Urinary bladder (tissue), 4 donors: Measurements from ENCODE around the gene SLAMF8. TPM values are rescaled to one million over a fixed set of nuclear protein-coding genes. Genes with fewer than 3 reads are reported as not detected.

Source experiments
- DNase-seq: peaks from one replicate; pipeline ENCODE4 v3.0.0-alpha.2; 2015; ENCODE audit errors: extremely low spot score
- H3K27ac ChIP-seq: one replicate; pipeline ENCODE4 v1.5.1; 2013; ENCODE audit warnings: low read depth, mild to moderate bottlenecking, moderate library complexity
- H3K36me3 ChIP-seq: one replicate; pipeline ENCODE4 v1.6.1; 2013; ENCODE audit warnings: mild to moderate bottlenecking, moderate library complexity; ENCODE audit not compliant: insufficient read depth
- H3K4me1 ChIP-seq: one replicate; pipeline ENCODE4 v1.6.1; 2013; ENCODE audit warnings: mild to moderate bottlenecking, moderate library complexity; ENCODE audit not compliant: insufficient read depth
- H3K4me3 ChIP-seq: one replicate; pipeline ENCODE4 v1.5.1; 2013; ENCODE audit warnings: low read depth, low read length
- WGBS: extraction: QIAGEN DNeasy Blood & Tissue Kit; methylation state at CpG from one replicate; pipeline ENCODE4 v1.1.7; 2013; 5-methylcytosine and 5-hydroxymethylcytosine counted together
- polyA plus RNA-seq: library from polyadenylated mRNA; stranded (reverse); fragments of 200-250 nt; gene quantifications from one replicate; pipeline ENCODE4 v1.2.3, GENCODE V29; 2013
- small RNA-seq: library from RNA; depleted of rRNA; stranded (forward); fragments of <200 nt; gene quantifications from one replicate; pipeline ENCODE3, GENCODE V24; 2014
- total RNA-seq: library from RNA; depleted of rRNA; stranded (reverse); fragments of >200 nt; gene quantifications from one replicate; pipeline ENCODE4 v1.2.3, GENCODE V29; 2014
- donor health status: healthy with polysubstance abuse.
- donor health status: healthy.

SLAMF8 gene
- total and polyA plus RNA-seq, 2 donors: 0.69 to 6.1 TPM

- no peak for DNase-seq
- H3K36me3 ChIP-seq: no peaks in the 10 kb centered on the region
- WGBS: 82% methylated on average over 3 of the region's 3 CpGs
- H3K4me3 ChIP-seq: no peak overlapping the region
- no peak overlapping the region for H3K27ac ChIP-seq
- no peaks in the 10 kb centered on the region for H3K4me1 ChIP-seq
These were observed 52.5 kb downstream of the SLAMF8 start for GRCh38 chr1:159879136-159879535.

DNA sequence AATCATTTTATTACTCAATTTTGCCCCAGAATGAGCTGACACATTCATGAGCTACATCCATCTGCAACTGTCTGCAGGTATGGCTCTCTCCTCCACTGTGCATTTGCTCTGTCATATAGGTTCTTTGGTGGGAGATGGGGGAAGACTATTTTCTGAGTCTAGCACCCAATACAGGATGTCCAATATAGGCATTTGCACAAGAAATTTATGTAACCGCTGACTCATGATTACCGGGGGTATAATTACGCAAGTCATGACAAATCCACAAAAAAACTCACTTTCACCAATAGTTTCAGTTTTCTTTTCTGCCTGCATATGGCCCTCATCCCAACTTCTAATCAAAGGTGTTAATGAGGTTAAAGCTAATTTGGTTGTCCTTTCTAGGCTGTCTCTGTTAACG is 53.3 kb downstream of the SLAMF8 start:
- H3K4me3 ChIP-seq: no peak overlapping the region
- H3K36me3 ChIP-seq: no peaks in the 10 kb centered on the region
- DNase-seq: no peak
- 86% methylated on average over 4 of the region's 4 CpGs for WGBS
- H3K4me1 ChIP-seq: no peaks in the 10 kb centered on the region
- no peak overlapping the region for H3K27ac ChIP-seq

DNA sequence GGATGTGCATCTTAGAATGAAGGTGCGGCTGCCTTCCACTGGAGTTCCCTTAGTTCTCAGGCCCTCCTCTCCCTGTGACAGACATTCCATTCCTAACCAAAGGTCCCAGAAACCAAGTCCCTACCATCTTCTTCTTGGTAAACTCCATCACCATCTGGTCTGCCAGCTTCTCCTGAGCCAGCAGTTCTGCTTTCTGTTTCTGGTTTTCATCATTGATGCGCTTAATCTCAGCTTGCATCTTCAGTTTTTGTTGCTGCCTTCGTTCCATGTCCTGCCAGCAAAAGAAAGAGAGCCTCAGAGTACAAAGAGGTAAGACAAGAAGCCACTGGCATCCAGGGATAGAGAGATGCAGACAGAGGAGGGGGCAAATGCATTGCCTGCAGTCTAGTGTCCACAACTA is 53.8 kb downstream of the SLAMF8 start:
- no peaks in the 10 kb centered on the region for H3K36me3 ChIP-seq
- H3K4me3 ChIP-seq: no peak overlapping the region
- WGBS: 93% methylated on average over 3 of the region's 3 CpGs
- no peaks in the 10 kb centered on the region for H3K4me1 ChIP-seq
- DNase-seq: no peak
- no peak overlapping the region for H3K27ac ChIP-seq

GRCh38 chr1:159881622-159882526 is 55.2 kb downstream of the SLAMF8 start:
- WGBS: 62% methylated on average over 6 of the region's 6 CpGs
- H3K4me1 ChIP-seq: no peaks in the 10 kb centered on the region
- H3K36me3 ChIP-seq: no peaks in the 10 kb centered on the region
- peak overlapping the region; percentile 59 for H3K27ac ChIP-seq
- peak; percentile 55 for DNase-seq
- no peak overlapping the region for H3K4me3 ChIP-seq

DNA sequence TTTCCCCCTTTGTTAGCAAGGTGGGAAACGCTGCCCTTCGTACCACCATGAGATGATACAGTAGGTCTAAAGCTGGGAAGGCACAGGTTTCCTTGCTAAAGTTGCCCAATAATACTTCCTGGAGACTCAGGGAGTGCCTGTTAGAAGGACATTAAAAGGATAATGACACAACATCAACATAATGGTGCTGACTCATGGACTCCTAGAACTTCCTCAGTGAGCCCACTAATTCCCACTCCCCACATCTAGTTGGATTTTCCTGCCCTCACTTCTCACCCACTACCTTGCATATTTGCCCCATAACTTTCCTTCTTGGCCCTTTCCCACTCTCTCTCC is 55.8 kb downstream of the SLAMF8 start:
- Histone ChIP-seq H3K4me1 (no peaks in the 10 kb centered on the region), H3K36me3 (no peaks in the 10 kb centered on the region), H3K27ac (no peak overlapping the region), H3K4me3 (no peak overlapping the region)
- DNase-seq: no peak
- WGBS: 90% methylated on average over 2 of the region's 2 CpGs

DNA sequence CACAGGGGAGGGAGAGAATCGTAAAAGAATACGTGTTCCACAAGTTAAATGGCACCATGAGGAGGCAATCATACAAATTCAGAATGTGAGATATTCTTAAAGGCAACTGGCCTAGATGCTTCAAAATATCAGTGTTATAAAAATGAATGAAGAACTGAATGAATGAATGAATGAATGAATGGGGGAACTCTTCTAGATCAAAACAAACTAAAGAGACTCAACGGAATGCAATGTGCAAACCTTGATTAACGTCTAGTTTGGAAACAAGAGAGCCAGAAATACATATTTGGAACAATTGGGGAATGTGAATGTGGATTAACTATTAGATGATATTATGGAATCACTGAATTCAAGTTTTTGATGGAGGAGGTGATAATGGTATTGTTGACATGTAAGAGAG is 56.5 kb downstream of the SLAMF8 start:
- no peak overlapping the region for H3K4me3 ChIP-seq
- DNase-seq: no peak
- H3K27ac ChIP-seq: no peak overlapping the region
- no peaks in the 10 kb centered on the region for H3K4me1 ChIP-seq
- no peaks in the 10 kb centered on the region for H3K36me3 ChIP-seq
- 78% methylated on average over 4 of the region's 4 CpGs for WGBS

- no peaks in the 10 kb centered on the region for H3K4me1 ChIP-seq
- H3K27ac ChIP-seq: no peak overlapping the region
- no peak for DNase-seq
- no peaks in the 10 kb centered on the region for H3K36me3 ChIP-seq
- no peak overlapping the region for H3K4me3 ChIP-seq
- WGBS: 80% methylated on average over 8 of the region's 8 CpGs
These were observed 57.6 kb downstream of the SLAMF8 start for GRCh38 chr1:159884296-159884695.

Small RNA genes within 50 kb of the gene (small RNA-seq; reads per million reads assigned to genes)
- not detected for gene RF00570

Other genes starting within 250 kb of the SLAMF8 start
- gene APCS, start 239.0 kb upstream of the SLAMF8 start, total RNA-seq: not detected
- gene APCS, start 239.0 kb upstream of the SLAMF8 start, polyA plus RNA-seq: 1.1 TPM
- gene CRP, start 112.3 kb upstream of the SLAMF8 start, total RNA-seq: not detected
- 7.2 TPM for gene CRP, start 112.3 kb upstream of the SLAMF8 start, polyA plus RNA-seq
- 9.6 TPM for gene DUSP23, start 45.9 kb upstream of the SLAMF8 start, total RNA-seq
- gene DUSP23, start 45.9 kb upstream of the SLAMF8 start, polyA plus RNA-seq: 93.6 TPM
- gene FCRL6, start 24.5 kb upstream of the SLAMF8 start, total RNA-seq: not detected
- gene FCRL6, start 24.5 kb upstream of the SLAMF8 start, polyA plus RNA-seq: 0.20 TPM
- not detected for gene VSIG8, start 35.8 kb downstream of the SLAMF8 start, total RNA-seq
- gene VSIG8, start 35.8 kb downstream of the SLAMF8 start, polyA plus RNA-seq: 0.05 TPM
- 0.48 TPM for gene CFAP45, start 73.3 kb downstream of the SLAMF8 start, total RNA-seq
- 1.0 TPM for gene CFAP45, start 73.3 kb downstream of the SLAMF8 start, polyA plus RNA-seq
- gene TAGLN2, start 98.6 kb downstream of the SLAMF8 start, total RNA-seq: 106 TPM
- gene TAGLN2, start 98.6 kb downstream of the SLAMF8 start, polyA plus RNA-seq: 318 TPM
- gene IGSF9, start 118.7 kb downstream of the SLAMF8 start, total RNA-seq: 1.7 TPM
- 1.6 TPM for gene IGSF9, start 118.7 kb downstream of the SLAMF8 start, polyA plus RNA-seq
- gene SLAMF9, start 127.4 kb downstream of the SLAMF8 start, total RNA-seq: not detected
- gene SLAMF9, start 127.4 kb downstream of the SLAMF8 start, polyA plus RNA-seq: not detected
- gene PIGM, start 205.1 kb downstream of the SLAMF8 start, total RNA-seq: 6.2 TPM
- gene PIGM, start 205.1 kb downstream of the SLAMF8 start, polyA plus RNA-seq: 4.6 TPM
- 0.26 TPM for gene KCNJ10, start 243.3 kb downstream of the SLAMF8 start, total RNA-seq
- gene KCNJ10, start 243.3 kb downstream of the SLAMF8 start, polyA plus RNA-seq: 0.06 TPM